GM18520 (cell line): ENCODE results near the gene COPS7A.

ENCODE experiments used
- ATAC-seq: cut with Tn5 transposase; IDR thresholded peaks from one replicate; pipeline ENCODE4 v1.9.1; 2021; ENCODE audit not compliant: unreplicated experiment

Gene COPS7A, protein sequence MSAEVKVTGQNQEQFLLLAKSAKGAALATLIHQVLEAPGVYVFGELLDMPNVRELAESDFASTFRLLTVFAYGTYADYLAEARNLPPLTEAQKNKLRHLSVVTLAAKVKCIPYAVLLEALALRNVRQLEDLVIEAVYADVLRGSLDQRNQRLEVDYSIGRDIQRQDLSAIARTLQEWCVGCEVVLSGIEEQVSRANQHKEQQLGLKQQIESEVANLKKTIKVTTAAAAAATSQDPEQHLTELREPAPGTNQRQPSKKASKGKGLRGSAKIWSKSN

GRCh38 chr12:6723607-6724408 is at the start of gene COPS7A:
TSS of gene COPS7A (plus strand) at chr12:6724046. CDS start at chr12:6724657, 611 bp downstream.
- ATAC-seq, result peak; percentile 92

DNA sequence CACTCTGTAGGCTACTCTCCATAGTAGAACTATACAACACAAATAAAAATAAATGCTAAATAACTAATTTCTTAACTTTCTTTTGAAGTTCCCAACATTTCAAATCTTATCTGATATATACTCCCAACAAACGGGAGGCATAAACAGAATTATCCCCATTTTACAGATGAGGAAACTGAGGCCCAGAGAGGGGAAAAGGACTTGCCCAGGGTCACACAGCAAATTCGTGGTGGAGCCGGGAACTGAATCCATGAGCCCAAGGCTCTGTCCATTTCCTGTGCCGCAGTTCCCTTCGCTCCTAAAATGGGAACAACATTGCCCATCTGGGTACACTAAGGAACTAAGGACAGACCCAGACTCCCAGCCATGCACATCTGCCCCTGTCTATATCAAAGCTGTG is 46.9 kb upstream of the COPS7A start:
- ATAC-seq, result no peak

DNA sequence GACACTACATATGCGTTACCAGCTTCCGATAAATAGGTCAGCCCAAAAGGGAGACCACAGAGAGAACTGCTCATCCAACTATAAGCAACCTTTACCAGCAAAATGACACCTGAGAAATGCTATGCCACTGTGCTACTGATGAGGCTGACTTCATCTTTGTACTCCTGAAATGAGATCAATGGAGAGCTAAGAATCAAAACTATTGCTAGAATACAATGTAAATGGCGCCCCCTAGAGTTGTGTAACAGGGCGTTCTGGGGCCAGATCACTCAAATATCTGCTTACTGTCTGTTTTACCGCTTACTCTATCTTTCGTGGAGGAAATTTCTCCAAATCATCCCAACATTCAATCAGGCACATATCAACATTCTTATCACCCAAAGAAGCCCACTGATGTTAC is 39.2 kb upstream of the COPS7A start:
- ATAC-seq, result no peak

DNA sequence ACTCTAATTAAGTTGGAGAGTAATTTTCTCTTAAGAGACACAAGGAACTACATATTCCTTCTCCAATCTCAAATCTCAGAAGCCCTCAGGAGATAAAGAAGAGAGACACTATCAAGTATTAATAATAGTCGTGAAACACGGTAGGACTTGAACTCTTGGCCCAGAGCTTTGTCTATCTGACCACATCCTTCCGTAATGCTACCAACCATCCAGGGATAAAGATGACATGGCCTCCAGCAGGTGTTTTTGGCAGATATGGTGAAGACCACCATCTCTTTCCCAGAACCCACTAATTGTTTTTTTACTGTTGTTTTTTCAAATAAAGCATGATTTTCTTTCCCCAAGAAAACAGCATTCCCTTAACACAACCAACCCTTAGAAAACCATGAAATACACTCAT is 38.0 kb upstream of the COPS7A start:
- ATAC-seq, result no peak

DNA sequence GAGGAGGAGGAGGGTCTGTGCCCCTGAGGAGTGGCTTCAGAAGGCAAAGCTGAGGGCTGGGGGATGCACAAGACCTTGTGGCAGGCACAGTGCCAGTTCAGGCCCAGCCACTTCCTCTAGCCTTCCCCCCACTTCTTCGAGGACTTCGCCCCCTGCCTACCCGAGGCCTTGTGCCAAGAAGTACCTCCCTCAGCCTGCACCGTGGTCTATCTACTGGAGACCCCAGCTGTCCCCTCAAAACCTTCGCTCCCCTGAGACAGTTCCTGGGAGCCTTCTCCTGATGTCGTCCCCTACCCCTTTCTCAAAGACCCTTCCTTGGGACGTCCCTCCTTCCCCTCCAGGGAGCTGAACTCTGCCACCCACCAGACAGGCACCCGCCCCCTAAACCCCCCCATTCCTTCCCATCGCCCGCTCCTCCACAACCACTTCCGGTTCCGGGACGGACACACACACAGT is 35.3 kb upstream of the COPS7A start:
- ATAC-seq, result no peak

GRCh38 chr12:6688999-6689882 is 34.6 kb upstream of the COPS7A start, which contains the start of gene ZNF384:
TSS of gene ZNF384 (minus strand) at chr12:6689375. CDS start at chr12:6679520, 9,855 bp downstream.
- ATAC-seq, result peak; percentile 88

DNA sequence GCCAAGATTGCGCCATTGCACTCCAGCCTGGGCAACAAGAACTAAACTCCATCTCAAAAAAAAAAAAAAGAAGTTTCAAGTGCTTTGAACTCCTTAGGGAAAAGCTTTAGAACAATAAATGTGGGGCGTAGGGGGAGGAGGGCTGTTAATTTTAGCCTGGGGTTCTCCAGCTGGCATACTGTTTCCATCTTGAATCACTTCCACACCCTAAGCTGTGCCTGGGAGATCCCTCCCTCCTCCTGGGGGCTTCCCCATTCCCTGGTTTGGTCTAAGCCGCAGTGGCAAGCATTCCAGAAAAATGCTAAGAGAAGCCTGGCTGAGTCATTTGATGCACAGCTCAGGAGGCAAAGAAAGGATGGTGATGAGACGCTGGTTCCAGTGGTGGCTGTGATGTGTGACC is 32.4 kb upstream of the COPS7A start:
- no peak for ATAC-seq

- no peak for ATAC-seq
These were observed 31.0 kb upstream of the COPS7A start for GRCh38 chr12:6692888-6693287.

- ATAC-seq, result no peak
These were observed 30.0 kb upstream of the COPS7A start for GRCh38 chr12:6693832-6694355.

DNA sequence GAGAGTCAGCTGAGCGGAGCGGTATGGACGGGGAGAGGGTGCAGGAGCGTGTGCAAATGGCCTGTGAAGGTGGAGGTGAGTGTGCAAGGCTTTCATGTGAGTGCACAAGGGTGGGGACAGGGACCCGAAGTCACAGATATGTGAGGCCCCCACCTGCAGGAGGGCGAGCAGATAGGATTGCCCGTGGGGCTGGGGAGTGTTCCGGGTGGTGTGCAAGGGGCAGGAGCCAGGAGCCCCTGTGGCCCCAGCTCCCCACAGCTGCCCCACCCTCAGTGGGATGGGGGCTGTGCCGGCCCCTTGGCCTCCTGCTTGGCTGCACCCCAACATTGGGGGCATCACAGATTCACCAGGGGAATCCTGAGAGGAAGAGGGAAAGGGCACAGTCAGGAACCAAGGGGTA is 29.1 kb upstream of the COPS7A start:
- ATAC-seq, result no peak

DNA sequence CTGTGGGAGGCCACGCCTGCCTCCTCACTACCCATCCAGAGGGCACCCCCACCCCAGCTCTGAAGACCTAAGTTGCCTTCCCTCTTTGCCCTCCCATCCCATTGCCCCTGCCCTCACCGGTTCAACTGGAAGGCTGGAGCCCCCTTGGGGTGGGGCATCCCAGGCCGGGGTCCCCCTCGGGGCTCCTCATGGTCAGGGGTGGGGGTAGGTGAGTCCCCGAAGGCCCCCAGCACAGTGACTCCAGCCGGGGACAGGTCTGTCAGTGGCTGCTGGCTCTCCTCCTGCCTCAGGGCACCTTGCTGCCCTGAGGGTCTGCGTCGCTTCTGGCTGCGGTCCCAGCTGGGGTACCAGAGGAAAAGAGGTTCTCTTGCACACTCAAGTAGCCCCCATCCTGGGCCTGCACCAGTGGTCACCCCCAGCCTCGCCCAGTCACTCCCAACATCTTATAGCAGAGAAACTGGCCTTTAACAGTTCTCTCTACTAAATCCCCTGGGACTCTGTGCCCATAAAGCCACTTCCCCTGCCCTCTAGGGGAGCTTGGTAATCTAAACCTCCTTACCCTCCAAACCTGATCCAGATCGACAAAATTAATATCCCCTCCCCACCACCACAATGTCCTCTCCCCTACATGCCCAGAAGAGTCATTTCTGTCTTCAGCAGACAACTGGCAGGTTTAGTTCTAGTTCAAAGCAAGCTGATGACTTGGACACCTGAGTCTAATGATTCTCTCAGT is 28.4 kb upstream of the COPS7A start:
- ATAC-seq, result no peak

GRCh38 chr12:6696690-6697583 is 26.9 kb upstream of the COPS7A start:
- no peak for ATAC-seq

- ATAC-seq, result no peak
These were observed 26.1 kb upstream of the COPS7A start for GRCh38 chr12:6697584-6698351.

GRCh38 chr12:6698352-6699046 is 25.3 kb upstream of the COPS7A start:
- ATAC-seq, result no peak

GRCh38 chr12:6699259-6699988 is 24.4 kb upstream of the COPS7A start:
- ATAC-seq, result no peak

- ATAC-seq, result no peak
These were observed 23.7 kb upstream of the COPS7A start for GRCh38 chr12:6699989-6700645.

DNA sequence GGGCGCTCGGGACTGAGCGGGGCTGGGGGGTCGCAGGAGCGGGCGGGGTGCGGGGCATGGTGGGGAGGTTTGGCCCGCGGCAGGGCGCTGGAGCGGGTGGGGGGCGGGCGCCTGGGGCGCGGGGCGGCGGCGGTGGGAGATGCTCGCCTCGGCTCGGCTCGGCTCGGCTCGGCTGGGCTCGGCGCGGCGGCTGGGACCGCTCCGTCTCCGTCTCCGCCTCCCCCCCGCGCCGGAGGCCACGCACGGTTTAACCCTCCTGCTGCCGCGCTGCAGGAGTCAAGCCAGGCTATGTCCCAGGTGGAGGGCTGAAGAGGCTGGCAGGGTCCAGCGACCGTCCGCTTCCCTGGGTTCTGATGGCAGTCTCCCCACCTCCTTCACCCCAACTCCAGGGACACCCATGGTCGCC is 23.2 kb upstream of the COPS7A start, which contains the start of gene PIANP:
Gene PIANP (minus strand): TSS at position 170 of the 406 bp plus-strand sequence. CDS start 2,754 bp downstream, outside the sequence.
- ATAC-seq, result no peak
